Mammary microvascular endothelial cell (primary cell): ENCODE measurements around the gene PSMD9. TPM values are rescaled to one million over a fixed set of nuclear protein-coding genes. Genes with fewer than 3 reads are reported as not detected.

ENCODE experiments used
- total RNA-seq: library from RNA; depleted of rRNA; stranded (reverse); fragments of >200 nt; gene quantifications from 2 replicates; pipeline ENCODE4 v1.2.3, GENCODE V29; 2015

Gene PSMD9, protein sequence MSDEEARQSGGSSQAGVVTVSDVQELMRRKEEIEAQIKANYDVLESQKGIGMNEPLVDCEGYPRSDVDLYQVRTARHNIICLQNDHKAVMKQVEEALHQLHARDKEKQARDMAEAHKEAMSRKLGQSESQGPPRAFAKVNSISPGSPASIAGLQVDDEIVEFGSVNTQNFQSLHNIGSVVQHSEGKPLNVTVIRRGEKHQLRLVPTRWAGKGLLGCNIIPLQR
- 109 and 127 TPM in 2 replicates for total RNA-seq

DNA sequence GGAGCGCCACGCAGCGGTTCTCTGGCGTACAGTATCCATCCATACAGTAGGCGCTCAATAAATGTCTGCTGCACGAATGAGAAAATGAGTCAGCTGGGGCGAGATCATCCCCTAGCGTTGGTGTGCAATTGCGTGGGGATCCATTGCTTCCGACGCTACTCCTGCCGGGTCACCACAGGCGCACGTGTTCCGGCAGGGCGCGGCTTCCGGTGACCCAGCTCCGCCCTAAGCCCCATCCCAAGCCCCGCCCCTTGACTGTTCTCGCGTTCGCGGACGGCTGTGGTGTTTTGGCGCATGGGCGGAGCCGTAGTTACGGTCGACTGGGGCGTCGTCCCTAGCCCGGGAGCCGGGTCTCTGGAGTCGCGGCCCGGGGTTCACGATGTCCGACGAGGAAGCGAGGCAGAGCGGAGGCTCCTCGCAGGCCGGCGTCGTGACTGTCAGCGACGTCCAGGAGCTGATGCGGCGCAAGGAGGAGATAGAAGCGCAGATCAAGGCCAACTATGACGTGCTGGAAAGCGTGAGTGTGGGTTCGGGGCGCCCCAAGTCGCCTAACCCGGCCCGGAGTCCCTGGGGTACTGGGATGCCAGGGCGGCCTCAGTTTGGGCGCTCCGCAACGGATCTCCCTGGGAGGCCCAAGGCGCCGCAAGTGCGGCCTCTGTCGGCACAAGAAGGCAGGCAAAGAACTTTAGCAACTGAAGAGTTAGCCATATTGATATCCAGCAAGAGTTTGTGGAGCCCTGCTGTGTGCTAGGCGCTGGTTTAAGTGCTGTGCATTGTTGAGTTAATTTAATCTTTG is at the start of gene PSMD9:
Gene PSMD9 (plus strand): TSS at position 313 of the 796 bp plus-strand sequence. CDS start 67 bp downstream, at position 380.

DNA sequence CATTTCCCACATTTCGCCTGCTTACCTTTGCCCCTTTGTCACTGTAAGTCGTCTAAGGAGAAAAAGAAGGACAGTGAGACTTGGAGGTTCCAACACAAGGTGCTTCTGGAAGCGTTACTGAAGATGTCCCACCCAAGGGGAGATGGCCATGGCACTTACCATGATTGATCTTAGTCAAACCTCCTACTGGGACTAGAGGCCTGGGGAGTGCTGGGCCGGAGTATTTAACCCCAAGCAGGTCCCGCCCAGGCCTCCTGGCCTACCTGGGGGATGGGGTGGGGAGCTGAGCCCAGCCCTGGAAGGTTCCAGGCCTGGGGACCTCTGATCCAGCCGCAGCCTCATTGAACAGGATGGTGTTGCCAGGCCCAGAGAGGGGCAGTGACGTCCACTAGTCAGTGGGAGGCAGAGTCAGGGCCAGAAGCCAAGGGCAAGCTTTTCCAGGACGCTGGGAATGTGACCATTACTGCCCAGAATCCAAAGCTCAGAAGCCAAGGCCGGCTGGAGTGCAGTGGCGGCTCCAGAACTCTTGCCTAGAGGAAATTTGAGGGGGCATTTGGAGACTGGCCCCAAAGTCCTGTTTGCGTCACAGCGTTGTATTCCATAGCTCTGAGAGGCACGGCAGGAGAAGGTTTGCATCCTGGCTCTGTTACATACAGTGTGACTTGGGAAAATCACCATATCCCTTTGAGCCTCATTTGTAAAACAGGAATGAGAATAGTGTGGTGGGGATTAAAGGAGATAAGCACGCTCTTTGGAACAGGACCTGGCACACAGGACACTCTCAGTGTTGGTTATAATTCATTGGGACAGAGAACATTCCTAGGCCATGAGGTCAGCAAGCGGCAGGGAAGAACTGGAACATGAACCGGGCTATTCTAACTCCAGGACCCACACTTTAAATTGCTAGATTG is 29.7 kb upstream of the PSMD9 start, which contains the start of gene HPD:
Gene HPD (minus strand): TSS at position 198 of the 911 bp plus-strand sequence. CDS start 36 bp downstream, at position 162.

GRCh38 chr12:121917950-121918678 is 29.5 kb downstream of the PSMD9 start, which contains the start of gene CFAP251:
Gene CFAP251, plus strand, starts transcription at chr12:121918592. Its CDS starts 2,714 bp downstream, at chr12:121921306.

Other genes starting within 250 kb of the PSMD9 start
- 0.20 and 0.47 TPM in 2 replicates for gene MORN3, start 219.1 kb upstream of the PSMD9 start, total RNA-seq
- 8.5 and 10.2 TPM in 2 replicates for gene TMEM120B, start 176.0 kb upstream of the PSMD9 start, total RNA-seq
- 33.4 and 33.5 TPM in 2 replicates for gene RHOF, start 95.1 kb upstream of the PSMD9 start, total RNA-seq
- 3.3 and 4.9 TPM in 2 replicates for gene SETD1B, start 84.8 kb upstream of the PSMD9 start, total RNA-seq
- gene HPD, start 29.9 kb upstream of the PSMD9 start, total RNA-seq, result not detected in 2 replicates
- gene CFAP251, start 29.8 kb downstream of the PSMD9 start, total RNA-seq, result 2.5 and 5.5 TPM in 2 replicates
- 6.2 and 6.3 TPM in 2 replicates for gene BCL7A, start 133.1 kb downstream of the PSMD9 start, total RNA-seq
- gene MLXIP, start 190.0 kb downstream of the PSMD9 start, total RNA-seq, result 16.3 and 17.4 TPM in 2 replicates